Thoracic aorta (tissue), 2 donors: ENCODE data around the gene PWWP2A. TPM values are rescaled to one million over a fixed set of nuclear protein-coding genes. Genes with fewer than 3 reads are reported as not detected.

ENCODE experiments used
- ATAC-seq: fragments of 150-250 bp; one replicate; pipeline ENCODE4 v1.8.0; 2017; ENCODE audit warnings: low read depth; ENCODE audit not compliant: insufficient number of reproducible peaks, low FRiP score
- DNase-seq: peaks from one replicate; pipeline ENCODE4 v3.0.0-alpha.2; 2020; ENCODE audit warnings: low spot score
- H3K27ac ChIP-seq, 2 donors: fragments of 200-600 bp; sonication (generic); 1 replicate in 1 of 2; 2 replicates in 1 of 2; pipeline ENCODE4 v1.5.1; 2016; ENCODE audit warnings: mild to moderate bottlenecking in 2 of 2, moderate library complexity in 2 of 2
- H3K27me3 ChIP-seq: fragments of 200-600 bp; sonication (generic); replicated peaks from 2 replicates; pipeline ENCODE4 v1.6.0; 2016; ENCODE audit warnings: mild to moderate bottlenecking; ENCODE audit not compliant: insufficient read depth
- H3K36me3 ChIP-seq: fragments of 200-600 bp; sonication (generic); one replicate; pipeline ENCODE4 v1.5.1; 2016
- H3K4me1 ChIP-seq, 2 donors: fragments of 200-600 bp; sonication (generic); 1 replicate in 1 of 2; 2 replicates in 1 of 2; pipeline versions ENCODE4 v1.5.1 to v1.6.0; 2016; ENCODE audit warnings: low read depth in 2 of 2, mild to moderate bottlenecking in 1 of 2; ENCODE audit not compliant: control insufficient read depth in 1 of 2
- H3K4me3 ChIP-seq: fragments of 200-600 bp; sonication (generic); 2 replicates; pipeline ENCODE4 v1.5.1; 2016; ENCODE audit warnings: mild to moderate bottlenecking
- H3K9me3 ChIP-seq: fragments of 200-600 bp; sonication (generic); 2 replicates; pipeline ENCODE4 v1.5.1; 2016
- total RNA-seq, 2 donors: library from RNA; depleted of rRNA; stranded (reverse); fragments of >200 nt; gene quantifications; one replicate each; pipeline versions ENCODE4 v1.1.0 to v1.2.3, GENCODE V29; 2016
- TF ChIP-seq, protein P1 (sequence below): fragments of 200-600 bp; sonication (generic); IDR thresholded peaks from one replicate; pipeline ENCODE4 v1.5.1; 2019; ENCODE audit warnings: antibody characterized with exemption

PWWP2A gene
- total RNA-seq, 2 donors from 2014 or later: 41.7 to 46.2 TPM

DNA sequence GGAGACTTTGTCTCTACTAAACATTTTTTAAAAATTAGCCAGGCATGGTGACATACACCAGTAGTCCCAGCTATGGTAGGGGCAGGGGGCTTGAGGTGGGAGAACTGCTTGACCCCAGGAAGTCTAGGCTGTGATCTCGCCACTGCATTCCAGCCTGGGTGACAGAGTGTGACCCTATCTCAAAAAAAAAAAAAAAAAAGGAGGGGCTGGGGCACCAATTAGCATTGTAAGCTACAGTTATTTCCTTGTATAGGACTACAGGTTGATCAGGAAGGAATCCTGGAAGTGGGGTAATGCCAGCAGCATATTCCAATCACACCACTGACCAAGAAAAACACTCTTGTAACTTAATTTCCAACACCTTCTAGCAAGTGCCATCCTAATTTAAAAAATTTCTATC, 32.1 kb downstream of the PWWP2A start:
- H3K36me3 ChIP-seq: peaks cover under 1% of the 10 kb centered on the region
- H3K4me3 ChIP-seq: no peak overlapping the region
- TF ChIP-seq, protein P1, sequence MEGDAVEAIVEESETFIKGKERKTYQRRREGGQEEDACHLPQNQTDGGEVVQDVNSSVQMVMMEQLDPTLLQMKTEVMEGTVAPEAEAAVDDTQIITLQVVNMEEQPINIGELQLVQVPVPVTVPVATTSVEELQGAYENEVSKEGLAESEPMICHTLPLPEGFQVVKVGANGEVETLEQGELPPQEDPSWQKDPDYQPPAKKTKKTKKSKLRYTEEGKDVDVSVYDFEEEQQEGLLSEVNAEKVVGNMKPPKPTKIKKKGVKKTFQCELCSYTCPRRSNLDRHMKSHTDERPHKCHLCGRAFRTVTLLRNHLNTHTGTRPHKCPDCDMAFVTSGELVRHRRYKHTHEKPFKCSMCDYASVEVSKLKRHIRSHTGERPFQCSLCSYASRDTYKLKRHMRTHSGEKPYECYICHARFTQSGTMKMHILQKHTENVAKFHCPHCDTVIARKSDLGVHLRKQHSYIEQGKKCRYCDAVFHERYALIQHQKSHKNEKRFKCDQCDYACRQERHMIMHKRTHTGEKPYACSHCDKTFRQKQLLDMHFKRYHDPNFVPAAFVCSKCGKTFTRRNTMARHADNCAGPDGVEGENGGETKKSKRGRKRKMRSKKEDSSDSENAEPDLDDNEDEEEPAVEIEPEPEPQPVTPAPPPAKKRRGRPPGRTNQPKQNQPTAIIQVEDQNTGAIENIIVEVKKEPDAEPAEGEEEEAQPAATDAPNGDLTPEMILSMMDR: no peak
- no peaks in the 10 kb centered on the region for H3K27me3 ChIP-seq
- H3K9me3 ChIP-seq: no peaks in the 10 kb centered on the region
- no peak overlapping the region for H3K27ac ChIP-seq
- peaks cover 7 to 43% of the 10 kb centered on the region in 2 donors for H3K4me1 ChIP-seq
- DNase-seq: no peak
- no peak for ATAC-seq

DNA sequence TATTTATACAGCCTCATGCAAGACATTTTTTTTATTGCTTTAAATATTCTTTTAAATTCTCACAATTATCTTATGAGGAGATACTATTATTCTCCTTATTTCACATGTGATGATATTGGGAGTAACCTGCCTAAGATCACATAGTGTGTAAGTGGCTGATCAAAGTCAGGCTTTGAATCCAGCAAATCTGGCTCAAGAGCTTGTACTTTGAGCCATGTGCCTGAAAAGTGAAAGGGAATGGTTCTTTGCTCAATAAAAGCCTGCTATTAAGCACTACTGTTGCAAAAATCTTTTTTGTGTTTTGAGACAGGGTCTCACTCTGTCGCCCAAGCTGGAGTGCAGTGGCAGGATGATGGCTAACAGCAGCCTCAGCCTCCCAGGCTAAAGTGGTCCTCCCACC, 35.1 kb downstream of the PWWP2A start:
- ATAC-seq: no peak
- peak overlapping the region in 1 of 2 donors; percentile 13 for H3K27ac ChIP-seq
- no peaks in the 10 kb centered on the region for H3K36me3 ChIP-seq
- H3K9me3 ChIP-seq: no peaks in the 10 kb centered on the region
- no peak for DNase-seq
- no peak overlapping the region for H3K4me3 ChIP-seq
- TF ChIP-seq, protein P1: no peak
- peaks cover 7 to 57% of the 10 kb centered on the region in 2 donors for H3K4me1 ChIP-seq
- no peaks in the 10 kb centered on the region for H3K27me3 ChIP-seq

DNA sequence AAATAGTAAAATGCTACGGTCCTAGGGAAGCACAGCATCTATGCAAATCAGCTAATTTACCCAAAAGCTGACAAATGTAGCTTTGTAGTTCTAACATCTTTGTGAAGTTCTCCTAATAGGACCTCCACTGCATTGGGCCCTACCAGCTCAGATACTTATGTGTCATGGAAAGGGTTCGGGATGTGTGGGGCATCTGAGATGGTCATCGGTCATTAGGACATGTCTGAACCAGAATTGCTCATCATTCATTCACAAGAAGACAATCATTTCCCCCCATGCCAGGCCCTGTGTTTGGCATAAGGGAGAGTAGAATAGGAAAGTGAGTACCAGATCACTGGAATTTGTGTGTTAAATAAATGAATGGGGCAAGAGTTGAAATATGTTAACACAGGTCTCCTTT, 35.7 kb downstream of the PWWP2A start:
- H3K27ac ChIP-seq: peak overlapping the region; percentile 25 to 52
- H3K36me3 ChIP-seq: no peaks in the 10 kb centered on the region
- peak overlapping the region; percentile 4 for H3K4me3 ChIP-seq
- ATAC-seq (no peak), DNase-seq (no peak)
- TF ChIP-seq, protein P1: no peak
- H3K9me3 ChIP-seq: no peaks in the 10 kb centered on the region
- H3K4me1 ChIP-seq: peaks cover 7 to 58% of the 10 kb centered on the region in 2 donors
- no peaks in the 10 kb centered on the region for H3K27me3 ChIP-seq

DNA sequence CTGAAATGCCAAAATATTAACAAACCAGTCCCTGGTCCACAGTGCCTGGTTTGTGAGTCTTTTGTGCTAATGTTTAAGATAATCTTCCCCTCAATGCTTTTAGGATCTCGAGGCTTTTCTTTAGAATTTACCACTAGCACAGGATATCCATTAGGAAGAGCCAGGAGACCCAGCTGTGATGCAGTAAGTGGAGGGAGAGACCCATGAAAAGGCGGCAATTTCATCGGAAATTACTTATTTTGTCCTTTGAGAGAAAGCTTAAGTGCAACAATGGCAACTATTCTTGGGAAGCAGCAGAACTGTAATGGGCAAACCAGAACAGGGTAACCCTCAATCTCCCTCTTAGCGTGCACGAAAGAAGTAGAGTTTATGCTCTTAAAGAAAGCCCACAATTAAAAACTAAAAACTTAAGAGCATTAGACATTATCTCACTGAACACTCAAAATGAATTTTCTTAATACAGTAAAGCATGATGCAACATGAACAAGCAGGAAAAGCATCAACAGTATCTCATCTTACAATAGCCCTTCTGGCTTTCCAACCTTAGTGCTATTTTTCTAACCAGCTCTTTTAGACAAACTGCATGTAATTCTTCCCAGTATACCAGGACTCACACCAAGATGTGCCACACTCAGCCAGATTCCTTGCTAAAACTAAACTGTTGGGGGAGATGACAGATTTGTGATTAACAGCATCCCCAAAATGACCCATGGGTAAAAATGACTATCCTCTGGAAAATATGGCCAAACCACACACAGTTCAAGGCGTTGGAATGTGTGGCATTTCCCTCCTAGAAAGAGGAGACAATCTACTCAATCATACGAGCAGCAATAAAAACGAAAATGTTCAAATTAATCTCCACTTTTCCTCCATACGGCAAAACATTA, 36.4 kb downstream of the PWWP2A start:
- DNase-seq (no peak), ATAC-seq (no peak)
- H3K27ac ChIP-seq: peak overlapping the region; percentile 25 to 52
- peak overlapping the region; percentile 4 for H3K4me3 ChIP-seq
- TF ChIP-seq, protein P1: no peak
- no peaks in the 10 kb centered on the region for H3K9me3 ChIP-seq
- peaks cover 8 to 58% of the 10 kb centered on the region in 2 donors for H3K4me1 ChIP-seq
- H3K27me3 ChIP-seq: no peaks in the 10 kb centered on the region
- H3K36me3 ChIP-seq: no peaks in the 10 kb centered on the region

DNA sequence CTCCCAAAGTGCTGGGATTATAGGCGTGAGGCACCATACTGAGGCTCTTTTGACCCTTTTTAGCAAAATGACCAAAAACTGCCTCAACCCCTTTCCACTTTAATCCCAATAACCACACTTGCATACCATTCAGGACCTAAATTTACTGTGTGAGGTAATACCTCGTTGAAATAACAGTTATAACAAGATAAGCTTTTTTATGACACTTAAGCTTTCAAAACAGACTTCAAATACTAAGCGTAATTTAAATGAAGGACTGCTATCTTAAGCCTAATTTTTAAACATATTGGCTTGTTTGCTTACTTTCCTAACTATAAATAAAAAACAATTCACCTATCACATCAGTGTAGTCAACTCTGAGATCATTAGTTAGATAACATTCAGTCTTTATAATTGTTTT, 37.8 kb downstream of the PWWP2A start:
- Histone ChIP-seq H3K9me3 (no peaks in the 10 kb centered on the region), H3K36me3 (no peaks in the 10 kb centered on the region), H3K4me1 (peaks cover 17 to 66% of the 10 kb centered on the region in 2 donors), H3K4me3 (no peak overlapping the region), H3K27ac (no peak overlapping the region), H3K27me3 (no peaks in the 10 kb centered on the region)
- DNase-seq (no peak), ATAC-seq (no peak)
- TF ChIP-seq, protein P1: no peak
